OCI-LY3 (cell line): ENCODE measurements around the gene HAUS6.

ENCODE experiments used
- H2AFZ ChIP-seq: fragments of 200-600, 300-600 bp; shearing (Covaris generic); 2 replicates; pipeline ENCODE4 v1.6.0; 2014; ENCODE audit warnings: antibody characterized with exemption, low read depth, low read length
- H3K27ac ChIP-seq: fragments of 200-600, 300-600 bp; sonication (generic); 2 replicates; pipeline ENCODE4 v1.5.1; 2014; ENCODE audit warnings: mild to moderate bottlenecking, low read length, moderate library complexity, mixed read lengths
- H3K27me3 ChIP-seq: fragments of 200-600, 300-600 bp; sonication (generic); 2 replicates; pipeline ENCODE4 v1.6.1; 2014; ENCODE audit warnings: low read depth, low read length, mixed read lengths
- H3K36me3 ChIP-seq: fragments of 200-600, 300-600 bp; sonication (generic); replicated peaks from 2 replicates; pipeline ENCODE3; 2014; ENCODE audit warnings: low read depth, low read length, mixed read lengths
- H3K4me1 ChIP-seq: fragments of 300-600, 200-600 bp; sonication (generic); 2 replicates; pipeline ENCODE4 v1.6.1; 2014; ENCODE audit warnings: low read length, mixed read lengths
- H3K4me2 ChIP-seq: fragments of 200-600, 300-600 bp; sonication (generic); 2 replicates; pipeline ENCODE4 v1.6.1; 2014; ENCODE audit warnings: low read length, mixed read lengths
- H3K4me3 ChIP-seq: fragments of 300-600, 200-600 bp; sonication (generic); 2 replicates; pipeline ENCODE4 v1.5.1; 2014; ENCODE audit warnings: antibody characterized with exemption, mild to moderate bottlenecking, low read length, moderate library complexity
- H3K79me2 ChIP-seq: fragments of 300-600, 200-600 bp; shearing (Covaris generic); 2 replicates; pipeline ENCODE4 v1.6.1; 2014; ENCODE audit warnings: mild to moderate bottlenecking, low read length, mixed read lengths
- H3K9ac ChIP-seq: fragments of 300-600, 200-600 bp; shearing (Covaris generic); 2 replicates; pipeline ENCODE4 v1.6.0; 2014; ENCODE audit warnings: mild to moderate bottlenecking, low read length, moderate library complexity
- H3K9me3 ChIP-seq: fragments of 200-600, 300-600 bp; shearing (Covaris generic); 2 replicates; pipeline ENCODE4 v1.6.1; 2014; ENCODE audit warnings: low read length, mixed read lengths; ENCODE audit not compliant: insufficient read depth
- H4K20me1 ChIP-seq: fragments of 200-600, 300-600 bp; sonication (generic); 2 replicates; pipeline ENCODE4 v1.6.1; 2016; ENCODE audit warnings: low read length, mixed read lengths; ENCODE audit not compliant: insufficient read depth
- CTCF ChIP-seq: fragments of 200-600, 300-600 bp; sonication (generic); IDR thresholded peaks from 2 replicates; pipeline ENCODE4 v1.5.1; 2014; ENCODE audit warnings: antibody characterized with exemption, low read length, low read depth
- EZH2phosphoT487 ChIP-seq: fragments of 200-600 bp; shearing (Covaris generic); IDR thresholded peaks from 2 replicates; pipeline ENCODE4 v1.6.1; 2018; ENCODE audit warnings: antibody characterized with exemption, mixed run types, low read depth

Gene HAUS6

GRCh38 chr9:19087106-19088000, 15.4 kb downstream of the HAUS6 start:
- H4K20me1 ChIP-seq: no peaks in the 10 kb centered on the region
- peaks cover 45% of the 10 kb centered on the region for H3K36me3 ChIP-seq
- no peak overlapping the region for H2AFZ ChIP-seq
- H3K9me3 ChIP-seq: no peaks in the 10 kb centered on the region
- H3K27me3 ChIP-seq: no peaks in the 10 kb centered on the region
- no peak for TF ChIP-seq EZH2phosphoT487
- no peak for TF ChIP-seq CTCF
- peaks cover 4% of the 10 kb centered on the region for H3K79me2 ChIP-seq
- H3K4me3 ChIP-seq: no peak overlapping the region
- H3K9ac ChIP-seq: no peak overlapping the region
- H3K27ac ChIP-seq: no peak overlapping the region
- H3K4me2 ChIP-seq: no peak overlapping the region
- no peaks in the 10 kb centered on the region for H3K4me1 ChIP-seq

- Histone ChIP-seq H3K27ac (no peak overlapping the region), H3K4me1 (no peaks in the 10 kb centered on the region), H3K9ac (no peak overlapping the region), H3K27me3 (no peaks in the 10 kb centered on the region), H4K20me1 (no peaks in the 10 kb centered on the region), H3K9me3 (no peaks in the 10 kb centered on the region), H3K79me2 (peaks cover 4% of the 10 kb centered on the region), H3K4me3 (no peak overlapping the region), H3K4me2 (no peak overlapping the region), H3K36me3 (peaks cover 44% of the 10 kb centered on the region), H2AFZ (no peak overlapping the region)
- TF ChIP-seq CTCF: peak; percentile 61
- no peak for TF ChIP-seq EZH2phosphoT487
Measured at GRCh38 chr9:19085295-19085694, 17.4 kb downstream of the HAUS6 start.

GRCh38 chr9:19074836-19075235, 27.9 kb downstream of the HAUS6 start:
- no peaks in the 10 kb centered on the region; the same call in 1 of the 2 replicates for H3K79me2 ChIP-seq
- H3K36me3 ChIP-seq: peaks cover 33% of the 10 kb centered on the region
- no peak overlapping the region for H3K27ac ChIP-seq
- no peaks in the 10 kb centered on the region for H3K9me3 ChIP-seq
- no peaks in the 10 kb centered on the region for H3K4me1 ChIP-seq
- no peak overlapping the region for H3K4me2 ChIP-seq
- H2AFZ ChIP-seq: no peak overlapping the region
- no peak overlapping the region for H3K4me3 ChIP-seq
- H4K20me1 ChIP-seq: no peaks in the 10 kb centered on the region
- no peaks in the 10 kb centered on the region for H3K27me3 ChIP-seq
- H3K9ac ChIP-seq: no peak overlapping the region
- TF ChIP-seq EZH2phosphoT487: no peak
- no peak for TF ChIP-seq CTCF

GRCh38 chr9:19074229-19074628, 28.5 kb downstream of the HAUS6 start:
- Histone ChIP-seq H3K9ac (no peak overlapping the region), H3K36me3 (peaks cover 34% of the 10 kb centered on the region), H3K27me3 (no peaks in the 10 kb centered on the region), H3K4me2 (no peak overlapping the region), H4K20me1 (no peaks in the 10 kb centered on the region), H2AFZ (no peak overlapping the region), H3K27ac (no peak overlapping the region), H3K4me1 (no peaks in the 10 kb centered on the region), H3K9me3 (no peaks in the 10 kb centered on the region), H3K79me2 (no peaks in the 10 kb centered on the region; the same call in 1 of the 2 replicates), H3K4me3 (no peak overlapping the region)
- TF ChIP-seq CTCF (no peak), EZH2phosphoT487 (no peak)
